ENCODE data around the gene GALNT9. TPM values are rescaled to one million over a fixed set of nuclear protein-coding genes. Genes with fewer than 3 reads are reported as not detected.
"Not testable (repeated sequence)": the region's sequence is repeated elsewhere in the genome, so short reads cannot be mapped to it uniquely, and the experiment has no call there.

The GALNT9 gene
- total RNA-seq, 1 experiment from 2014 or later: not detected

DNA sequence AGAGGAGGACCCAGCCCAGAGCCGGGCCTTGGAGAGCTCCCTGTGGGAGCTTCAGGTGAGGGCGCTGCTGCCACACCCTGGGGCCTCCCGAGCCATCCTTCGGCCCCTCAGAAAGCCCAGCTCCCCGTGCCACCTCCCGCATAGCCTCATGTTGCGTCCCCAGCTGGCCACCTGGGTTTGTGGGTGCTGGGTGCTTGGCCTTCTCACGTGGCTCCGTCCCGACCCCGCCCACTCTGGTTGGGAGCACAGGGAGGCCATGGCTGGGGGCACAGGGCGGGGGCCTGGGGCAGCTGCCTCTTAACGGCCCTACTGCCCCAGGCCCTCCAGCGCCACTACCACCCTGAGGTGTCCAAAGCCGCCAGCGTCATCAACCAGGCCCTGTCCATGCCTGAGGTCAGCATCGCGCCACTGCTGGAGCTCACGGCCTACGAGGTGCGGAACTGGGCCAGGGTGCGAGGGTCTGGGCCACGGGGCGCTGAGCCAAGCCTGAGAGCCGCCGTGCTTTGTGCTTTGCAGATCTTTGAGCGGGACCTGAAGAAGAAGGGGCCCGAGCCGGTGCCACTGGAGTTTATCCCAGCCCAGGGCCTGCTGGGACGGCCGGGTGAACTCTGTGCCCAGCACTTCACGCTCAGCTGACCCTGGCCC lies 177.5 kb downstream of the GALNT9 start:
- in situ Hi-C loops (cut with HindIII; ENCODE audit: low pct_unique_long_range_greater_than_20kb, low sequenced_read_pairs): no loop called here
- DNase-seq (ENCODE audit: low read depth, low spot score): no peak

DNA sequence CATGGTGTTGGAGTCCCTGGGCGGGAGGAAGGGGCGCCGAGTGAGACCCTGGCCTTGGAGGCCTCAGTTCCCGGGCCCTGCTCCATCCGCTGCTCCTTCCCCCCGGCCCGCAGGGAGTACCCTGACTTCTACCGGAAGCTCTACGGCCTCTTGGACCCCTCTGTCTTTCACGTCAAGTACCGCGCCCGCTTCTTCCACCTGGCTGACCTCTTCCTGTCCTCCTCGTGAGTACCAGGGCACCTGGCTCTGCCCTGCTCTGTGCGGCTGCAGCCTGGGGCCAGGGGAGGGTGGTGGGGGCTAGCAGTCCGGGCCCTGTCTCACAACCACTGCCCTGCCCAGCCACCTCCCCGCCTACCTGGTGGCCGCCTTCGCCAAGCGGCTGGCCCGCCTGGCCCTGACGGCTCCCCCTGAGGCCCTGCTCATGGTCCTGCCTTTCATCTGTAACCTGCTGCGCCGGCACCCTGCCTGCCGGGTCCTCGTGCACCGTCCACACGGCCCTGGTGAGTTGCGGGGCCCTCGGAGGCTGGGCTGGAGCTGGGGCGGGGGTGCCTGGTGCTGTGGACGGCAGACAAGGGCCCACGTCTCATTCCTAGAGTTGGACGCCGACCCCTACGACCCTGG lies 178.1 kb downstream of the GALNT9 start:
- in situ Hi-C loops (cut with HindIII; ENCODE audit: low pct_unique_long_range_greater_than_20kb, low sequenced_read_pairs): no loop called here
- no peak for DNase-seq (ENCODE audit: low read depth, low spot score)

DNA sequence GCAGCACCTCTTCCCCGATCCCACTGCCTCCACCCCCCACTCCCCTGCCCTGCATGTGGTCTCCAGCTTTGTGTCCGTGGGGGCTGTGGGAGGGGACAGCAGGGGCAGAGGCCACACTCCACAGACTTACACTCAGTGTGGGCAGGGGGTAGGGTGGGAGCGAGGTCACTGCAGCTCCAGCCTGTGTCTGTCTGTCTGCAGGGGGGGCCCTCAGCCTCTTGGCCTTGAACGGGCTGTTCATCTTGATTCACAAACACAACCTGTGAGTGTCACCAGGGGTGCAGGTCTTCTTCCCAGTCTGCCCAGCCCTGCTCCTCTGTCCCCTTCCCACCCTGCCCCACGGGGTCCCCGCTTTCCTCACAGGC lies 178.6 kb downstream of the GALNT9 start:
- in situ Hi-C loops (cut with HindIII; ENCODE audit: low pct_unique_long_range_greater_than_20kb, low sequenced_read_pairs): no loop called here
- DNase-seq (ENCODE audit: low read depth, low spot score): no peak

DNA sequence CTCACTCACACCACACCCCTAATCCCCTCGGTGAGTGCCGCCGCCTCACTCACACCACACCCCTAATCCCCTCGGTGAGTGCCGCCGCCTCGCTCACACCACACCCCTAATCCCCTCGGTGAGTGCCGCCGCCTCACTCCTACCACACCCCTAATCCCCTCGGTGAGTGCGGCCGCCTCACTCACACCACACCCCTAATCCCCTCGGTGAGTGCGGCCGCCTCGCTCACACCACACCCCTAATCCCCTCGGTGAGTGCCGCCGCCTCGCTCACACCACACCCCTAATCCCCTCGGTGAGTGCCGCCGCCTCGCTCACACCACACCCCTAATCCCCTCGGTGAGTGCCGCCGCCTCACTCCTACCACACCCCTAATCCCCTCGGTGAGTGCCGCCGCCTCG lies 179.9 kb downstream of the GALNT9 start:
- in situ Hi-C loops (cut with HindIII; ENCODE audit: low pct_unique_long_range_greater_than_20kb, low sequenced_read_pairs); DNase-seq (ENCODE audit: low read depth, low spot score): not testable (repeated sequence)

DNA sequence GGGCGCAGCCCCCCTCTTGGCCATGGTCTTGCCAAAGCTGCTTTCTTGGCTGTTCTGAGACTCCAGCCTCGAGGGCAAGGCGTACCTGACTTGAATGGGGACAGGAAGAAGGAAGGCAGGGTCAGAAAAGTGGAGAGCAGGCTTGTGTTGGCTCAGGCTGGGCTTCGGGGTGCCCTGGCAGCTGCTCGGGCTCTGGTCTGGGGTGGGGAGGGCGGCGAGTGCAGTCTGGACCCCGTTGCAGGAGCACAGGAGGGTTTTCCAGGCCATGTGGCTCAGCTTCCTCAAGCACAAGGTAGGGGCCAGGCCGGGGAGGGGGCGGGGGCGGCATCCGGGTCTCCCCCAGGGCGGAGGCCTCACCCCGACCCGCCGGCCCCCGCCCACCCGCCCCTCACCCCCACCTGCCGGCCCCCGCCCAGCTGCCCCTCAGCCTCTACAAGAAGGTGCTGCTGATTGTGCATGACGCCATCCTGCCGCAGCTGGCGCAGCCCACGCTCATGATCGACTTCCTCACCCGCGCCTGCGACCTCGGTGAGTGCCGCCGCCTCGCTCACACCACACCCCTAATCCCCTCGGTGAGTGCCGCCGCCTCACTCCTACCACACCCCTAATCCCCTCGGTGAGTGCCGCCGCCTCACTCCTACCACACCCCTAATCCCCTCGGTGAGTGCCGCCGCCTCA lies 180.9 kb downstream of the GALNT9 start:
- no peak for DNase-seq (ENCODE audit: low read depth, low spot score)
- in situ Hi-C loops (cut with HindIII; ENCODE audit: low pct_unique_long_range_greater_than_20kb, low sequenced_read_pairs): no loop called here

DNA sequence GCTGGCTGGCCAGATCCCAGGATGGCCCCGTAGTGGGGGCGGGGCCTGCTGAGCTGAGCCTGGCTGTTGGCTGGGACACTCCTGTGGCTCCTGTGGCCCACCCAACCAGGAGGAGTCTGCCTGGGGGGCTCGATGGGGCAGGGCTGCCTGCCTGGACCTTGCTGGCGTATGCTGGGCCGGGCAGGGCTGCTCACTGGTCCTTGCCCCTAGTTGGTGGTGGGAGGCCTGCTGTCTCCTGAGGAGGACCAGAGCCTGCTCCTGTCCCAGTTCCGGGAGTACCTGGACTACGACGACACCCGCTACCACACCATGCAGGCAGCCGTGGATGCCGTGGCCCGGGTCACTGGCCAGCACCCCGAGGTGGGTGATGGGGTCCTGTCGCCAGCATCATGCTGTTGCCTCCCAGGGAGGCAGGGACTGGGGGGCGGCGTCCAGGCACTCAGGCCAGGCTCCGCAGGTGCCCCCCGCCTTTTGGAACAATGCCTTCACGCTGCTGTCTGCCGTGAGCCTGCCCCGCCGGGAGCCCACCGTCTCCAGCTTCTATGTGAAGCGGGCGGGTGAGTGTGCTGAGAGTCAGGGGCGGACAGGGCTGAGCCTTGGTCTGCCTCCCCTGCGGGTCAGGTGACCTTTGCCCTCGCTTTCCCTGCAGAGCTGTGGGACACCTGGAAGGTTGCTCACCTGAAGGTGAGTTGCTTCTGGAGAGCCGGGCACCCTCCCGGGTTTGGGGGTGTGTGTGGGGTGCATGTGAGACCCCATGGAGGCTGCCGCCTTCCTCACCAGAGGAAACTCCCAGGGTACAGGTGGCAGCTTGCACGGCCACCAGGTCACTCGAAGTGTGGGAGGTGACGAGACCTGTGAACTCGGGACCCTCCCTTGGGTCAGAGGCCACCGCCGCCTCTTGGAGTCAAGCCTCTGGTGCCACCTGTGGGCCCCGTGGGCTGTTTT lies 181.7 kb downstream of the GALNT9 start:
- in situ Hi-C loops (cut with HindIII; ENCODE audit: low pct_unique_long_range_greater_than_20kb, low sequenced_read_pairs): no loop called here

DNA sequence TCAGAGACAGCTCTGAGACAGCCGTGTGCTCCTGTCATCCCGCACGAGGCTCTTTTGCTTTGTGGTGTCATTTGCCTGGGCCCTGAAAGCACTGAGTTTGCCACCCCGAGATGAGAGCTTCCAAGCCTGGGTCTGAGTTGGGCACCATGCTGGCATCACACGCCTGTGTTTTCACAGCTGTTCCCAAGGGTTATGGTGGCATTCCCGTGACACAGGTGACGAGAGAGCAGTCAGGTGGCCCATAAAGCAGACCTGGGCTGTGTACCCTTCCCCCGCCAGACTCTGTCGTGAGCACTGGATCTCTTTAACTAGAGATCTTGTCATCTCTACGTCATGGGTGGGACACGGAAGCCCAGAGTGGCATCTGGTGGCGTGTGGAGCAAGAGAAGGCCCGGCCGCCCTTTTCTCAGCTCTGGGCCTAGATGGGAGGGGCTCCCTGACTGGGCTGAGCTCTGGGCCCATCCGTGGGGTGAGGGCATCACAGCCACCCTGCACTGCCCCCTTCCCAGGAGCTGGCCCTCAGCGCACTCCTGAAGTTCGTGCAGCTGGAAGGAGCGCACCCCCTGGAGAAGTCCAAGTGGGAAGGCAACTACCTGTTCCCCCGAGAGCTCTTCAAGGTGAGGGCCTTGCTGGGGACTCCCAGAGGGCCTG lies 182.5 kb downstream of the GALNT9 start:
- in situ Hi-C loops (cut with HindIII; ENCODE audit: low pct_unique_long_range_greater_than_20kb, low sequenced_read_pairs): no loop called here

More for the DNA sequence above, 181.7 kb downstream of the GALNT9 start:
- no peak for DNase-seq (ENCODE audit: low read depth, low spot score)

More for the DNA sequence above, 182.5 kb downstream of the GALNT9 start:
- DNase-seq (ENCODE audit: low read depth, low spot score): no peak

Small RNAs within 50 kb of the gene (small RNA-seq; reads per million reads assigned to genes)
- 0 reads per million in 2 experiments for gene AC138466.3

Other genes with a start within 250 kb of the GALNT9 start
- gene DDX51, start 185.3 kb downstream of the GALNT9 start, total RNA-seq (2014; rRNA removed; shearing (Covaris generic)): 10.0 and 11.1 TPM in 2 replicates
- gene NOC4L, start 185.1 kb downstream of the GALNT9 start, total RNA-seq (2014; rRNA removed; shearing (Covaris generic)): 11.4 and 12.1 TPM in 2 replicates
- gene FBRSL1, start 160.6 kb upstream of the GALNT9 start, total RNA-seq (2014; rRNA removed; shearing (Covaris generic)): 4.1 and 5.5 TPM in 2 replicates

Data from SK-MEL-5 (cell line).